ENCODE measurements around the gene MAST3.

DNA sequence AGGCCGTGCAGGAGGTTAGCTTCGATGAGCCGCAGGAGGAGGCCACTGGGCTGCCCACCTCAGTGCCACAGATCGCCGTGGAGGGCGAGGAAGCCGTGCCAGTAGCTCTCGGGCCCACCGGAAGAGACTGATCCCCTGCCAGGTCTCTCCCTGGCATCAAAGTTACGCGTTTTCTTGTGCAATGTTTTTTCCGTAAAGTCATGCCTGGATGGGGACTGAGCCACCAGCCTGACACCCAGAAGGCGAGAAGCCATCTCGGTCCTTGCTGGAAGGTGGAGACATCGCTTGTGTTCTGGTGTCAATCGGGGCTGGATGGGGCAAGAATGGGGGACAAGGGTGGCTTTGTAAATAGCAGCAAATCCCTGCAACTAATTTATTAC is 52.0 kb downstream of the MAST3 start:
- TF ChIP-seq, protein P1, sequence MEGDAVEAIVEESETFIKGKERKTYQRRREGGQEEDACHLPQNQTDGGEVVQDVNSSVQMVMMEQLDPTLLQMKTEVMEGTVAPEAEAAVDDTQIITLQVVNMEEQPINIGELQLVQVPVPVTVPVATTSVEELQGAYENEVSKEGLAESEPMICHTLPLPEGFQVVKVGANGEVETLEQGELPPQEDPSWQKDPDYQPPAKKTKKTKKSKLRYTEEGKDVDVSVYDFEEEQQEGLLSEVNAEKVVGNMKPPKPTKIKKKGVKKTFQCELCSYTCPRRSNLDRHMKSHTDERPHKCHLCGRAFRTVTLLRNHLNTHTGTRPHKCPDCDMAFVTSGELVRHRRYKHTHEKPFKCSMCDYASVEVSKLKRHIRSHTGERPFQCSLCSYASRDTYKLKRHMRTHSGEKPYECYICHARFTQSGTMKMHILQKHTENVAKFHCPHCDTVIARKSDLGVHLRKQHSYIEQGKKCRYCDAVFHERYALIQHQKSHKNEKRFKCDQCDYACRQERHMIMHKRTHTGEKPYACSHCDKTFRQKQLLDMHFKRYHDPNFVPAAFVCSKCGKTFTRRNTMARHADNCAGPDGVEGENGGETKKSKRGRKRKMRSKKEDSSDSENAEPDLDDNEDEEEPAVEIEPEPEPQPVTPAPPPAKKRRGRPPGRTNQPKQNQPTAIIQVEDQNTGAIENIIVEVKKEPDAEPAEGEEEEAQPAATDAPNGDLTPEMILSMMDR (IDR thresholded peaks at IDR 0.05; ENCODE audit: low read depth, low read length): no peak
- TF ChIP-seq EZH2phosphoT487 (IDR thresholded peaks at IDR 0.05; ENCODE audit: low read depth): no peak
